Cardiac septum (tissue), 1 donor: ENCODE data around the gene MET. TPM values are rescaled to one million over a fixed set of nuclear protein-coding genes. Genes with fewer than 3 reads are reported as not detected.
"Not testable (repeated sequence)": the region's sequence is repeated elsewhere in the genome, so short reads cannot be mapped to it uniquely, and the experiment has no call there.

Experiments used
- DNase-seq: peaks from one replicate; pipeline ENCODE4 v3.0.0-alpha.2; 2020; ENCODE audit warnings: low spot score
- intact Hi-C: fragments of 100-400 bp; cut with DNase I; formaldehyde crosslinking; loops from one replicate; pipeline ENCODE4 v1.14.0; 2022
- total RNA-seq: library from RNA; stranded (reverse); fragmentation: NEBNext Ultra II Directional; extraction: Animal tissue kit (Norgen Biotek cat#: 25700); gene quantifications from one replicate; pipeline ENCODE4 v1.2.1, GENCODE V29; 2021
- donor health status: DM: no; HTN: no; CAD: no.

MET gene
- total RNA-seq, 1 donor from 2014 or later, result 9.2 TPM

DNA sequence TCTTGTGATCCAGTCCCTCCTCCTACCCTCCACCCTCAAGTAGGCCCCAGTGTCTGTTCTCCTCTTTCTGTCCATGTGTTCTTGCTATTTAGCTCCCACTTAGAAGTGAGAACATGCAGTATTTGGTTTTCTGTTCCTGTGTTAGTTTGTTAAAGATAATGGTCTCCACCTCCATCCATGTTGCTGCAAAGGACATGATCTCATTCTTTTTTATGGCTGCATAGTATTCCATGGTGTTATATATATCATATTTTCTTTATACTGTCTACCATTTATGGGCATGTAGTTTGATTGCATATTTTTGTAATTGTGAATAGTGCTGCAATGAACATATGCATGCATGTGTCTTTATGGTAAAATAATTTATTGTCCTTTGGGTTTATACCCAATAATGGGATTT is 12.7 kb upstream of the MET start:
- DNase-seq, intact Hi-C loops: not testable (repeated sequence)

- no peak for DNase-seq
- intact Hi-C loops, result no loop called here
Observed at GRCh38 chr7:116661865-116662264, 10.1 kb upstream of the MET start.

DNA sequence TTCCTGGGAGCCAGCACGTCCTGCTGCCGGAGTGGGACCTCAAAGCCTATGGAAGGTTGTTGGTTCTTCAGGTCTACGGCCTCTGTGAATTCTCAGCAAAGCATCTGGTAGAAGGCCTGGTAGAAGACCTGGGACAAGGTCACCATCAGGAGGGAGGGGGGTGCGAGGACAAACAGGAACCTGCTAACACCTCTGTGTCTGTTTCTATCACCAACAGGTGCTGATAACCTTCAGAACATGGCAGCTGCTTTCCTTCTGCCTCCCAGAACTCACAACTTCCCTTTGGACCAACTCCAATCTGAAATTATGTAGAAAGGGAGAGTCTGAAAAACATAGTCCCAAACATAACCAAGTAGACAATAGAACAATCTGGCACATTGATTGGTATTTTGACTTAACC is 8.3 kb upstream of the MET start:
- no peak for DNase-seq
- intact Hi-C loops, result no loop called here

DNA sequence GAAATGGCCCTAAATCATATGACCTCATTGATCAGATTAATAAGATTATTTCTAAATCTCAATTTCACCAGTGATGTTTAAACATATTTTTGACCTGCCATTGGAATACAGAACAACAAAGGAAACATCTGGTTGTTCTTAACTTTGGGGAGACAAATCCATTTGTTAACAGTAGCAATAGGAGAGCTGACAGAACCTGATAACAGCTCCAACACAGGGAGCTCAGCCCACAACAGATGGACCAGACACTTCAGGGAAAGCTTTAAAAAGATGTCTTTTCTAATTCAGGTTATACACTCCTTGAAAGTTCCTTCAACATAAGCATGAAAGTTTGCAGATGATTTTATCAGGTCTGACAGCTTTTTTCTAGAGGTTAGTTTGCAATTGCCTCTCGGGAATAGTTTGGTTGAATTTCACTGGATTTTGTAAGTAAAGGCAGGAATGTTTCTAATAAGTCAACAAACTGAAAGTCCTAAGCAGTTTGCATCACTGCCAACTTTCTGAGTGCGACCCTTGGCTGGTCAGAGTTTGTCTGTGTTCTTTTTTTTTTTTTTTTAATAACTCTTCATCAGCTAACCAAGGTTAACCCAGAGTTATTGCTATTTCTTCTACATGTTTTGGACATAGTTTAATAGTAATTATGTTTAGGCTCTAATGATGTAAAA is 6.5 kb upstream of the MET start:
- DNase-seq, result no peak
- intact Hi-C loops, result no loop called here

- intact Hi-C loops, result loop anchor here (5.0 to 10.0 kb wide), 4 partner anchors 77 to 405 kb away; no protein-coding TSS in a partner anchor
- no peak for DNase-seq
Observed at GRCh38 chr7:116669769-116670168, 2.2 kb upstream of the MET start.

DNA sequence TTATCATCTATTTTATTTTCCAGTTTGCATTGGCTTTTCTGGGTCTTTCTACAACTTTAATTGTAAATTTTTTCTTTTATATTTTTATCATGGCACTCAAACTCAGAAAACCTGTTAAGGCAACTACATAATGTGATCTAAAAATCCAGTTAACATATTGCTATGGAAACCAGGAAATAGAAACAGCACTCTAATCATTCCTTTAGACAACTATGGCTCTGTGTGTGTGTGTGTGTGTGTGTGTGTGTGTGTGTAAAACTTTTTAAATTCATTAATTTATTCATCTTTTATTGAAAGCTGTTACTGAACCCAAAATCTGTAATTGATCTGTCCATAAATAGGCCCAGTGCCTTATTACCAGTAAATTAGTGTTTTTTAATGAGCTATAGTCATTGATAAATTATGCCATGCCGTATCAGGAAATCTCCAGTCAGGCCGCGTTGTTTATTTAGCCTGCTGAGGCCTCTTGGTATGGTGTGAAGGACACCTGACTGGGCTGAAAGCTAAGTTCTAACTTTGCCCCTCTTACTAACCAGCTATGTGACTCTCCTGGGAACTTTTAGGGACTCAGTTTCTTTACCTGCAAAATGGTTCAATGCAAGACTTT is 1.5 kb upstream of the MET start:
- no peak for DNase-seq
- intact Hi-C loops, result loop anchor here (5.0 to 10.0 kb wide), 4 partner anchors 78 to 406 kb away; no protein-coding TSS in a partner anchor

DNA sequence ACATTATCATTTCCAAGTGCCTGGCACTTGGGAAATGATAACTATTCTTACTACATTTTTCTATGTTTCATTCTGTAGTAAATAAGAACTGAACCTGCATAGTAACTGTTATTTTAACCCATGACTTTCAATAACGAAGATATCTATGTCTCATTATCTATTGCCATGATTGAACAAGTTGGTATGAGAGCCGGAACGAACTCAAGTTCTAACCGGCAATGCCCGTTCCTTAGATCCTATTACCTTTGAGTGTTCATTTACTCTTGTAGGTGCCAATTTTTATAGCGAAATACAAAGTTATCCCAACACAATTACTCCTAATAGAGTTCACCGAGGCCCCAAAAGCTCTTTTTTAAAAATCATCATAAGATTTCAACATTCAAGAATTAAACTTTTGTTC is 885 bp upstream of the MET start:
- no peak for DNase-seq
- intact Hi-C loops, result loop anchor here (5.0 to 10.0 kb wide), 4 partner anchors 79 to 406 kb away; no protein-coding TSS in a partner anchor

DNA sequence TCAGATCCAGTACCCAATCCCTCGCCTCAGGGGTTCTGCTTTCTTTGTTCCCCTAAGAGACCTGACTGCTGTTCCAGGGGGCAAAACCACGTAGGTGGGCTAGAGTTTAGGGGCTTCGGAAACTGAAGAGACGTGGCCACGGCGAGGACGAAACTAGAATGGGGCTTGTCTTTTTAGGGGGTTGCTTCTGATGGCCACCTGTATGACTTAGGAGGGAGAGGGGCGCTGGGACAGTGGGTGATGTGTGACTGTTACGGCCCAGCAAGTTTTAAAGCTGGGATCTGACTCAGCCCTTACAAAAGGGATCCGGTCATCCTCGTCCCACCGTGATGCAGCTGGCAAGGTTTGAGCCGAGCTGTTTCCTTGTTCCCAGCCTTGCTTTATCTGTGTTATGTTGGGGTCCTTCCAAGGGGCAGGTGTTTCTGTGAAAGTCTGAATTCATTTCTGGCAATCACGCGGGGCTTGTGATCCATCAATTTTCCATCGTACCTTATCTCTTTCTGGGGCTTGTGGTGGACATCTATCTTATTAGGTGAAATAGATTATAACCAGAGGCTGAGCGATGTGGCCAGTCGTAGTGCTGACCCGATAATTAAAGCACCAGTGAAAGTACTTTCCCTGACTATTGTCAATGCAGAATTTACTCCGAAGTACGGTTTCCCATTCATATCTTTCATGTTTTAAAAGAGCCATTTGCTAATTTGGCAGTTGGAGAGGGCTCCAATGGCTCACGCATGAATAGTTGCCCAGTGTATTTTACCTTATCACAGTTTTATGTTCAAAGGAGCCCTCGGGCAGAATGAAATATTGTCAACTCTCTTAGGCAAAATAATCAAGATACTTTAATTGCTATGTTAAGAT is 830 bp downstream of the MET start:
- intact Hi-C loops, result loop anchor here (5.0 to 10.0 kb wide), 4 partner anchors 81 to 408 kb away; no protein-coding TSS in a partner anchor
- DNase-seq, result no peak

- intact Hi-C loops, result loop anchor here (5.0 to 10.0 kb wide), 4 partner anchors 81 to 409 kb away; no protein-coding TSS in a partner anchor
- no peak for DNase-seq
Observed at GRCh38 chr7:116673457-116673865, 1.5 kb downstream of the MET start.

DNA sequence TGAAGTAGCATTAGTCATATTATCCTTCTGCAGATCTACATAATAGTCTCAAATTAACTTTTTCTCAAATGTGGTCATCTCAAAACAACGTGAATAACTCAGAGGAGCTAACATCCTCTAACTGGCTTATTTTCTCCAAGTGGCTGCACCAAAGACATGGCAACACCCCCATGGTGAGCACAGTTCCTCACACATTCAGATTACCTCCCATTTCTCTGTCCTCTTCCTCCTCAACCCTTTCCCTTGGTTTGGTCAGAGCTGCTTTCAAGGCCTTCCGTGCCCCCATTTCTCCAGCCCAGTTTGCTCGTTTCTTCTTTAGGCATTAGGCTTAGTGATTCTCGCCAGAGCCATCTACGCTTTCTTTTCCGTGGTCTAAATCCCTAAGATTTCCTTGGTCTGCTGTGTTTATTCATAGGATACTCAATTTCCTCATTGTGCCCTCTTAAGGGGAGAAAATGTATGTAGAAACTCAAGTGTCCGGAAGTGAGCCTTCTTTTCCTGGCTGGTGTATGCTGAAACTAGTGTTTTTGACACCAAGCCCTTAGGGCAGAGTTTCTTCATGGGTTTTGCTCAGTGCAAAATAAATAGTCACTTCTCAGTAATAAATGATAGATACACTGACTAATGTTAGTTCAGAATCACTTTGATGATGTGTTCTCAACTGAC is 2.6 kb downstream of the MET start:
- DNase-seq, result no peak
- intact Hi-C loops, result loop anchor here (5.0 to 10.0 kb wide), 4 partner anchors 82 to 410 kb away; no protein-coding TSS in a partner anchor

DNA sequence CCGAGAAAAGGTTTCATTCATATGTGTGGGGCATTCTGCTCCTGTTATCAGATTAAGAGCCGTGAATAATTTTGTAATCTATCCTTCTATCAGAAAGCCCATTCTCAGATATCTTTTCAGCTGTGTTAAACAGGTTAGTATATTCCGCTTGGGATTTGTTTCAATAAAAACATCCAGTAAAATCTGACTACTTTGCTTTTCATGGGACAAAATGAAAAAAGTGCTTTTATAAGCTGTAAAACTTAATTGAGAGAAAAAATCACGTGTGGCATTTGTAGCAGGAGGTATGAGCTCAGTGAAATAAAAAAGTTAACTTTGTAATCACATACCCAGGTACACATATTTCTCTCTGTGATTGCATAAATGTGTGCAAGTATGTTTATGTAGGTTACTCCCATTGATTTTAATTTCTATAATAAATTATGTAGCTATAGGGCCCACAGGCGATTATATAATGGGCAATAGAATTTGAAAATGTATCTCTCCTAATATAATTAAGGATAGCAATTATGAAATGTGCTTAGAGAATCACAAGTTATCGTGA is 3.9 kb downstream of the MET start:
- intact Hi-C loops, result loop anchor here (10.0 kb wide), 1 partner anchor 411 kb away; no protein-coding TSS in a partner anchor
- DNase-seq, result no peak

DNA sequence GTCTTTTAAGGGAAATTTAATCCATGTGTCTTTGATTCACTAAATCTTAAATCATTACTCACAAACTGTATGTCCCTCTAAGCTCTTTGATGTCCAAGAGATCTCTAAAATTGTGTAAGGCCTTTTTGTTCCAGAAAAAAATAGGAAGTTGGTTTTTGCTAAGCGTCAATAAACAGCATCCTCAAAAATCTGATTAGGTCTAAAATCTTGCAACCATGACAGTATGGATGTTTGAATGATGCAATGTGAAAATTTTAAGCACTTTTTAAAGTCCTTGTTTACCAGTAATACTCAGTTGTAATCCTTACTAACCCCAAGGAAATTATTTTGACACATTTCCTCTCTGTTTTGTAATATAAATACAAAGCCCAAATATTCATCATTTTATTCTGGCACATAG is 6.8 kb downstream of the MET start:
- intact Hi-C loops, result loop anchor here (10.0 kb wide), 1 partner anchor 414 kb away; no protein-coding TSS in a partner anchor
- DNase-seq, result no peak

DNA sequence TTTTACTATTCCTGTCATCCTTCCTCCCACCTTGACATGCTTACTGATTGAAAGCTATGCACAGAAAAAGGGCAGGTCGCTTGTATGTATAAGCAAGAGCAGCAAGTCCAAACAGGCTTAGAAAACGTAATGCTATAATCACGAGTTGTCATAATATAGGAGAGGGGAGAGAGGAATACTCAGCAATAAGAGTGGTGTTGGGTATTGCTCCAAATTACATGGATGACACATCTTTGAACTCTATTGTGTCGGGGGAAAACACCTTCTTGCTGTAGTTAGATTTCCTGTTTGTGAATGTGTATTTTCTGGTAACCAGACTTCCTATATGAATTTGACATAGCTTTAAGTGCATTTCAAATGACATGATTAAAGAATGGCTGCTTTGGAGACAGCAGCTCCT is 7.5 kb downstream of the MET start:
- intact Hi-C loops, result loop anchor here (10.0 kb wide), 1 partner anchor 415 kb away; no protein-coding TSS in a partner anchor
- no peak for DNase-seq

- intact Hi-C loops, result no loop called here
- no peak for DNase-seq
Observed at GRCh38 chr7:116683786-116684185, 11.8 kb downstream of the MET start.

DNA sequence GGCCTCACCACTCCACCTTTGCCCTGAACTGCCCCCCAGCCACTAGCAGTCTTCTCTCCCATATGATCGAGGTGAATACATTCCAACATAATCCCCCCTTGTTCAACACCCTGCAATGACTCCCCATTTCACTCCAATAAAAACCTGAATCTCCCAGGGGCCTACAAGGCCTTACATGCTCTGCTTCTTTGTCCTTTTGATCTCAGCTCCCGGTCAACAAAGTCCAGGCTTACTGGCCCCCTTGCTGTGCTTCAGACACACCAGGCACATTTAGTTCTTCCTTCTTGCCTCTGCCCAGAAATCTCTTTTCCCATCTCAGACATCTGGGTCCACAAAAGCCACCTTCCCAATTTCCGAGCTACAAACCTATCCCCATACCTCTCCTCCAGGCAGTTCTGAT is 14.0 kb downstream of the MET start:
- DNase-seq, result no peak
- intact Hi-C loops, result no loop called here

GRCh38 chr7:116686812-116687419 is 14.9 kb downstream of the MET start:
- intact Hi-C loops, result no loop called here
- no peak for DNase-seq

DNA sequence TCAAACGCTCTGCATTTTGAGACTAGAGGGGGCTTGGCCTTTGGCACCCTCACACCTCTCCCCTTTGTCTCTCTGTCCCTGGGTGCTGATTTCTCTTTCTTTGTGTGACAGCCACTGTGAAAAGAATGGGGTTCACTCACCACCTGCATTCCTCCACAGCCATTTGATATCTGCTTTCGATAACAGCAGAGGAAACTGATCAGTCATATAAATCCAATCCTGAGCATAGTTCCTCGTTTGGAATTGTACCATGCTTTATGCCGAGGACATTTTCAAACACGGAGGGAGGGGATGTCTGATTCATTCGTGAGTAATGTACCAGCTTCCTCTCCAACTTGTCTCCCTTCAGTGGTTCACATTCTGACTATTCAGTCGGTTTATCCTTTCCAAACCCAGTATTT is 15.8 kb downstream of the MET start:
- intact Hi-C loops, result no loop called here
- no peak for DNase-seq

GRCh38 chr7:116689790-116690259 is 17.8 kb downstream of the MET start:
- intact Hi-C loops, result no loop called here
- no peak for DNase-seq

DNA sequence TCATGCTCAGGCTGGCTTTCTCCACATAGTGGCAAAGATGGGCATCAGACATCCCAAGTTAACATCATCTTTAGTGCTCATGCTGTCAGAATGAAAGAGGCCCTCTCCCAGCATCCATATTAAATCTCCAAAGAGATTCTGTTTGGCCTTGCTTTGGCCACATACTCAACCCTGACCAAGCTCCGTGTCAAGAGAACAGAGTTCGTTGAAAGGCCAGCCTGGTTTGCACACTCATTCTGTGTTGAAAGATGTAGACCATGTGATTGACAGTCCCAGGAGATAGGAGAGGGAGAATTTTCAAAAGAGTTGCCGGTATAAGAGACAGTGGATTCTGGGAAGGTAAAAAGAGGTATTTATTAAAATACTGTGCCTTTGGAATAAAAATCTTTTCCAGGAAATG is 19.7 kb downstream of the MET start:
- intact Hi-C loops, result no loop called here
- DNase-seq, result no peak
